WTC11 (cell line): ENCODE measurements around the gene ANKRD24. TPM values are rescaled to one million over a fixed set of nuclear protein-coding genes. Genes with fewer than 3 reads are reported as not detected.

ENCODE experiments used
- ARID4B ChIP-seq: sonication (generic); formaldehyde crosslinking; IDR thresholded peaks from 2 replicates; pipeline ENCODE4 v1.8.0; 2023; ENCODE audit warnings: missing genetic modification reagents, mild to moderate bottlenecking, borderline replicate concordance
- ATF2 ChIP-seq: sonication (generic); formaldehyde crosslinking; IDR thresholded peaks from 2 replicates; pipeline ENCODE4 v1.8.1; 2022; ENCODE audit warnings: low read depth, missing genetic modification reagents, borderline replicate concordance
- E2F4 ChIP-seq: sonication (generic); formaldehyde crosslinking; IDR thresholded peaks from 2 replicates; pipeline ENCODE4 v1.8.1; 2022; ENCODE audit warnings: low read depth, mild to moderate bottlenecking, moderate library complexity, missing genetic modification reagents, borderline replicate concordance
- NFE2L1 ChIP-seq: sonication (generic); formaldehyde crosslinking; IDR thresholded peaks from 2 replicates; pipeline ENCODE4 v1.8.1; 2023; ENCODE audit warnings: missing genetic modification reagents
- NR2C2 ChIP-seq: sonication (generic); formaldehyde crosslinking; IDR thresholded peaks from 2 replicates; pipeline ENCODE4 v1.8.0; 2022; ENCODE audit warnings: mild to moderate bottlenecking, missing genetic modification reagents
- PRDM15 ChIP-seq: sonication (generic); formaldehyde crosslinking; IDR thresholded peaks from 2 replicates; pipeline ENCODE4 v1.8.0; 2022; ENCODE audit warnings: missing genetic modification reagents
- RELA ChIP-seq: sonication (generic); formaldehyde crosslinking; IDR thresholded peaks from 2 replicates; pipeline ENCODE4 v1.8.1; 2022; ENCODE audit warnings: missing genetic modification reagents, mild to moderate bottlenecking, borderline replicate concordance
- RORB ChIP-seq: fragments of 250-450 bp; sonication (Bioruptor Pico); IDR thresholded peaks from 2 replicates; pipeline ENCODE4 v1.9.0; 2021; ENCODE audit warnings: mild to moderate bottlenecking
- SMAD3 ChIP-seq: sonication (generic); formaldehyde crosslinking; IDR thresholded peaks from 2 replicates; pipeline ENCODE4 v1.8.0; 2022; ENCODE audit warnings: missing genetic modification reagents, mild to moderate bottlenecking, borderline replicate concordance
- TEAD1 ChIP-seq: sonication (generic); formaldehyde crosslinking; IDR thresholded peaks from 2 replicates; pipeline ENCODE4 v1.8.0; 2022; ENCODE audit warnings: mild to moderate bottlenecking, missing genetic modification reagents
- ZBTB43 ChIP-seq: sonication (generic); formaldehyde crosslinking; IDR thresholded peaks from 2 replicates; pipeline ENCODE4 v1.8.1; 2023; ENCODE audit warnings: mild to moderate bottlenecking, missing genetic modification reagents
- ZNF121 ChIP-seq: sonication (generic); formaldehyde crosslinking; IDR thresholded peaks from 2 replicates; pipeline ENCODE4 v1.8.0; 2023; ENCODE audit warnings: missing genetic modification reagents
- ZNF263 ChIP-seq: sonication (generic); formaldehyde crosslinking; IDR thresholded peaks from 2 replicates; pipeline ENCODE4 v1.8.1; 2022; ENCODE audit warnings: low read depth, mild to moderate bottlenecking, moderate library complexity, missing genetic modification reagents
- ZSCAN18 ChIP-seq: fragments of 250-450 bp; sonication (Bioruptor Pico); IDR thresholded peaks from 2 replicates; pipeline ENCODE4 v2.1.2; 2022; ENCODE audit warnings: mild to moderate bottlenecking, moderate library complexity
- total RNA-seq: library from RNA; stranded (reverse); gene quantifications from 3 replicates; pipeline ENCODE4 v1.2.3, GENCODE V29; 2021
- TF ChIP-seq, protein P1 (sequence below): sonication (generic); formaldehyde crosslinking; IDR thresholded peaks from 2 replicates; pipeline ENCODE4 v1.8.1; 2022; ENCODE audit warnings: missing genetic modification reagents, borderline replicate concordance

Gene ANKRD24
- total RNA-seq, 1 experiment from 2014 or later: 11.3 TPM

DNA sequence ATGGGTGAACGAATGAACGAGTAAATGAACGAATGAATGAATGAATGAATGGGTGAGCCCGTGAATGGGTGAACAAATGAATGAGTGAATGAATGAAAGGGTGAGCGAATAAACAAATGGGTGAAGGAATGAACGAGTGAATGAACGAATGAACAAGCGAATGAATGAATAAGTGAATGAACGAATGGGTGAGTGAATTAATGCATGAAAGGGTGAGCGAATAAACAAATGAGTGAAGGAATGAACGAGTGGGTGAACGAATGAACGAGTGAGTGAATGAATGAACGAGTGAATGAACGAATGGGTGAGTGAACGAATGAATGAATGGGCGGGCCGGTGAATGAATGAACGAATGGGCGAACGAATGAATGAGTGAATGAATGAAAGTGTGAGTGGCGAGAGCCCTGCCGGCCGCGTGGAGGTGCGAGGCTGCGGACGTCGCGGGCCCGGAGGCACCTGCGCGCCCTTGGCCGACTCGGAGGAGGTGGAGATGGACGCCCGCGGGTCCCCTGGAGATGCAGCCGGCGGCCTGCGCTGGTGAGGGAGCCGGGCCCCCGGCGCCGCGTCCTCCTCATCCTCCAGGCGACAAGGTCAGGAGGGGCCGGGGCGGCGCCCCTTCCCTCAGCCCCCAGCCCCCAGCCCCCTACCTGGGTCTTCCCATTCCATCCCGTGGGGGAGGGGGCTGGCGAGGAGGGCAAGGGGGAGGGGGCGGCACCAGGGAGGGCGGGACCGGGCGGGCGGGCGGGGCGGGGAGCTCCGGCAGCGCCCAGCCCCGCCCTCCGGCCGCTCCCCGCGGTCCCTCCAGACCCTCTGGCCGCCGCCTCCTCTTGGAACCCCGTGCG lies 15.4 kb downstream of the ANKRD24 start (continued):
- TF ChIP-seq ATF2 (no peak), E2F4 (CRISPR knock-in tag) (no peak), NR2C2 (CRISPR knock-in tag) (peak; percentile 38; the same call in 1 of the 2 replicates), NFE2L1 (CRISPR knock-in tag) (peak; percentile 83), ZNF263 (CRISPR knock-in tag) (no peak), SMAD3 (CRISPR knock-in tag) (0 out of 2 replicates have a peak, but pooled peaks have one; percentile 43), TEAD1 (CRISPR knock-in tag) (no peak), ARID4B (peak; percentile 70; the same call in 1 of the 2 replicates), PRDM15 (CRISPR knock-in tag) (0 out of 2 replicates have a peak, but pooled peaks have one; percentile 17), ZSCAN18 (CRISPR knock-in tag) (no peak), ZBTB43 (CRISPR knock-in tag) (peak; percentile 50; the same call in 1 of the 2 replicates), ZNF121 (CRISPR knock-in tag) (peak; percentile 30; the same call in 1 of the 2 replicates), RELA (no peak), RORB (CRISPR knock-in tag) (no peak)
- TF ChIP-seq, protein P1, sequence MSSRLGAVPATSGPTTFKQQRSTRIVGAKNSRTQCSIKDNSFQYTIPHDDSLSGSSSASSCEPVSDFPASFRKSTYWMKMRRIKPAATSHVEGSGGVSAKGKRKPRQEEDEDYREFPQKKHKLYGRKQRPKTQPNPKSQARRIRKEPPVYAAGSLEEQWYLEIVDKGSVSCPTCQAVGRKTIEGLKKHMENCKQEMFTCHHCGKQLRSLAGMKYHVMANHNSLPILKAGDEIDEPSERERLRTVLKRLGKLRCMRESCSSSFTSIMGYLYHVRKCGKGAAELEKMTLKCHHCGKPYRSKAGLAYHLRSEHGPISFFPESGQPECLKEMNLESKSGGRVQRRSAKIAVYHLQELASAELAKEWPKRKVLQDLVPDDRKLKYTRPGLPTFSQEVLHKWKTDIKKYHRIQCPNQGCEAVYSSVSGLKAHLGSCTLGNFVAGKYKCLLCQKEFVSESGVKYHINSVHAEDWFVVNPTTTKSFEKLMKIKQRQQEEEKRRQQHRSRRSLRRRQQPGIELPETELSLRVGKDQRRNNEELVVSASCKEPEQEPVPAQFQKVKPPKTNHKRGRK (CRISPR knock-in tag): 0 out of 2 replicates have a peak, but pooled peaks have one; percentile 90
